GM21619 (cell line): ENCODE measurements around the gene SAYSD1.

Experiments used
- ATAC-seq: cut with Tn5 transposase; IDR thresholded peaks from one replicate; pipeline ENCODE4 v1.9.1; 2021; ENCODE audit not compliant: unreplicated experiment

Gene SAYSD1

DNA sequence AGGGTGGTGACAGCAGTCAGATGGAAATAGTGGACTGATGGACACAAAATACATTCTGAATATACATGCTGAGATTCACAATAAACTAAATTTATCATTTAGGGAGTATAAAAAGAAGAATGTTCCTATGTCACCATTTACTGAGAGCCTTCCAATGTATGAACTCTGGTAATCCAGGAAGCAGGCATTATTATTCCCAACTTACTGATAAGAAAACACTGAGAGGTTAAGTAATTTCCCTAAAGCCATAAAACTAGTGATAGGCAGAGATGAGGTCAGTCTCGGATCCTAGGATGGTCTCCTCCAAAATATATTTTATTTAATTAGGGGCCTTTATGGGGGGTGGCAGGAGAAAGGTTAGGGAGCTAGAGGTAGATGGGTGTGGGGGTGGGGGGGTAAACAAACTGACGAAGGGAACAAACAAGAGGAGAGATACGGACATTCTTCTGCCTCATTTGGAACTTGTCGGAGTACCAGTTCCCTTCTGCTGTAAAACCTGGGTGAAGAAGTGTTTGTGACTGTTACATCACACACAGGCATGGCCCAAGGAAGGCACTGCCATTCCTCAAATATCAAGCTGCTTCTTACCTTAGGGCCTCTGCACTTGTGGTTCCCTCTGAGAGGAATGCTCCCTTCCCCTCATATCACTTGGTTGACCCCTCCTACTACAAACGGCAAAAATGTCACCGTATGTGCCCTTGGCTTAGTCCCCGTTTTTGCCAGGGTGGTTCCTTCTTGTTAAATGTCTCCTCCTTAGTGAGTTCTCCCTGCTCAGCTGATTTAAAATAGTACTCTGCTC is 6.7 kb downstream of the SAYSD1 start:
- no peak for ATAC-seq

DNA sequence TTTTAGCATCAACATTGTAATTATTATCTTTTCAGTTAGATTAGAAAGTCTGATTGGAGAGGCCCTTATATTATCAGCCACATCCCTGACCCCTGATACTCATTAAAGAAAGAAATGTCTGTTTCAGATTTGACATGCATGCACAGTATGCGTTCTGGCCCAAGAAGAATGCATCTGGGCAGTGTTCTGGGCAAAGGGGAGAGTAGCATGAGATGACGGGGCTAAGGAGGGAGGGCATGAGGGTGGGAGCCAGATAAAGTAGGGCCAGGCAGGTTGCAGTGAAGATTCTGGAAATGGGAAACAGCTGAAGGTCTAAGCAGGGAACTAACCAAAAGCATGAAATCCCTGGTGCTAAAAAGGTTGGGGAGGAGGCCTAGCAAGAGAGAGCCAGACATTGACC is 7.3 kb downstream of the SAYSD1 start:
- ATAC-seq, result no peak

DNA sequence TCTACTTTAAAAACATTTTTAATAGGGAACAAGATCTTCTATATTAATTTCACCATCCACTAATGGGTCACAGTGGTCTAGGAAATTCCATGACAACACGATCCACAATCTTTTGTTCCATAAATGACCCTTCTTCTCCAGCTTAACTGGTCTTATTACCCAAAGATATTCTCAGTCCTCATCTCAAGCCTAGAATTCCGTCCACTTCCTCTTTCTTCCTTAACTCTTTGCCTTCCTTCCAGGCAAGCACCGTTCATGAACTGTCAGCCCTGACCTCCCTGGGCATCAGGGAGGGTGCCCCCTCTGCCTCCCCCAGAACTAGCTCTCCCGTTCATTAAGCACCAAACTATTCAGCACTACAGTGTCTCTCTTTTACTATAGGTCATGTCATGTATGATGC is 8.0 kb downstream of the SAYSD1 start:
- ATAC-seq, result no peak

DNA sequence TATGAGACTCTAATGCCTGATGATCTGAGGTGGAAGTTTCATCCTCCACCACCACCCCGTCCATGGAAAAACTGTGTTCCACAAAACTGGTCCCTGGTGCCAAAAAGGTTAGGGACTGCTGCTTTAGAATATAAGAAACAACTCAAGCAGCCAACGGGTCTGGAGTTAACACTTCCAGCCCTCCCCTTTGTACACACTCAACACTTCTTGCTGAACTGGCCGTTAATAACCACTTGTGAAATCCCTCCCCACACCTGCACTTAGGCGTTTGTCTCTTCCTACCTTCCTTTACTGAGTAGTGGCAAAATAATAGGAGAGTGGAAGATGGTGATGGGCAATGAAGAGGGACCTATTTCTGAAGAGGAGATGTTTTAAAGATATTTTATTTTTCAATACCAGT is 10.5 kb downstream of the SAYSD1 start:
- ATAC-seq, result no peak

DNA sequence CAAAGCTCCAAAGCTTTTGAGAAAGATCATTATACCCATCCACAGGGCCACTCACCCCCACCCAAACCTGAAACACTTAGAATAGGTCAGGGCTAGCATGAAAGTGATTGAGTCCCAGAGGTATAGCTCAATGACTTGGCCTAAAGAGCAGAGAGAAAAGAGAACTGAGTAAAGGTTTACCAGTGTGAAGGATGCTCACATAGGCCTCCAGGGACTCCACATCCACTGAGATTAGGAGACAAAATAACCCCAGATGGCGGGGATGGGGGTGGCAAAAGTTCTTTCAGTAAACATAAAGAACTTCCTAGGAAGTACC is 12.2 kb downstream of the SAYSD1 start:
- peak; percentile 89 for ATAC-seq

DNA sequence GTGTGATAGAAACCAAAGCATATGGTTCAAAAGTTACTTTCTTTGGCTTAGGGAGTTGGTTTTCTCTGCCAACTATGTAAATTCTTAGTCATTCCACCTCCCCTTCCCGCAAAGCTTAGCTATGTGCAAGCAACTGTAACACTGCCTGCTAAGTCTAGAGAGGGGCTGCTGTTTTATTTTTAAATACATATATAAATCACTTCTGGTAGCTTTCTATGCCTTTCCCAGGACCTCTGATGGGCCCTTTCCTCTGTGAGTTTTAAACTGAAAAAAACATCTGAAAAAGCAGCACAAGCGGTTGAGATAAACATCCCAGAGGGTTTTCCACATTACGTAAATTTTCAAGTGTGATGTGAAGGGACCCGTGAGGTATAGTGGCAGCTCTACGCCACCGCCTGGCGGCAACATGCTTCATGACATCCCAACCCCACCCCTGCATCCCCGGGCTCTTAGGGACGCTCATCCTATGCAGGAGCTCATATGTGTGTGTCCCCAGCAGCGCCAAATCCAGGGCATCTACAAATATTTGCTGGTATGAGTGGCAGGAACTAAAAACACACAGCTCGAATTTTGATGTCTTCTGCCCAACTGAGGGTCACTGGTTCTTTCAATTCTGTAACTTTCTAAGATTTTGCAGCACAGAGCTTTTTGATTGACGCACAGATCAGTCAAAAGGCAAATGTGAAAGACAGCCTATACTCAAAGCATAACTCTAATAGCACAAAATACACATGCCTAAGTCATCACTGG is 12.7 kb downstream of the SAYSD1 start:
- peak; percentile 48 for ATAC-seq

DNA sequence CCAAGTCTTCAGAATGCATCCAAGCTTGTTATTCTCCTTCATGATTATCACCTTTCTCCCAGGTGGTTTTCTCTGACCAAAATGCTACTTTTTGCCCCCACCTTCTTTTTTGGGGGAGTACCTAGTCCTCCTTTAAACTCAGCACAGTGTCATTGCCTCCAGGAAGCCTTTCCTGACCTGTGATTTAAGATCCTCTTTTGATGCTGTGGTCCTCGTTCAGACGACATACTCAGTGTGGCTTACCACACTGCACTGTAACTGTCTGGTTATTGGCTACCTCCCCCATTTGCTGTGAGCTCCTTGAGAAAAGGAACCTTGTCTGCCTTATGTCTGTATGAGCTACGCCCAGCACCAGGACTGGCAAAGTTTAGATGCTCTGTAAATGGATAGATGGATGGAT is 14.6 kb downstream of the SAYSD1 start:
- no peak for ATAC-seq

DNA sequence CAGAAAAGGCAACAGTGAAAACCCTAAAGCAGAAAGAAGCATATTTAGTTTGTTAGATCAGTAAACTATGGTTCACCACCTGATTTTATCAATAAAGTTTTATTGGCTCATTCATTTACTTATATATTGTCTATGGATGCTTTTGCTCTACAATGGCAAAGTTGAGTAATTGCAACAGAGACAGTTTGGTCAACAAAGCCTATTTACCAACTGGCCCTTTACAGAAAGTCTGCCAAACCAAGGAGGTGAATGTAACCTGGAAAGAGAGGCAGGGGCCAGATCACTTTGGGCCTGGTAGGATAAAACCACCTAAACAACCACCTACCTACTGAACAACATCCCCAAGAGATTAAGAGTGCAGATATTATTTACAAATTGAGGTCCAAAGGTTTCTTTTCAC is 19.4 kb downstream of the SAYSD1 start:
- no peak for ATAC-seq

DNA sequence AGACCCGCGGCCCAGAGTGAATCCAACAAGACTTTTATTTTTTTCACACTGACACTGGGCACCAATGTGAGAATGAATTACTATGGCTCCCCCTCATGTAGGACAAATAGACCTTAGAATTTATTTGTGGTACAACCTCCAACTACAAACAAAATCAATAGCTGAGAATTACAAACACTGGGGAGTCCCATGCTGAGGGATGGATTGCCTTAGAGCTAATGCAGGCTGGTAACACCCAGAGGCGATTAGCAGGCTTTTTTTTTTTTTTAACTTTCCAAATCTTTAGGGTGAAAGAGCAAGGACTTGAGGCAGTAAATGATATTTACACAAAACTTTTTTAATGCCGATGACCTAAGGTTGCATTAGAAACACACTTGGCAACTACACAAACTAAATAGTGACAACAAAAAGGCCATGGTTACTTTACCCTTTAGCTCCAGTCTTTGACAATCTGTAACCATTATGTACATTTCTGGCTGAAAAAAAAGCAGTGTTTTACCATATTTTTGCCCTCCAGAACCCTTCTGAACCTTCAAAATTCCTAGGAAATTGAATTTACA is 21.8 kb downstream of the SAYSD1 start:
- no peak for ATAC-seq

DNA sequence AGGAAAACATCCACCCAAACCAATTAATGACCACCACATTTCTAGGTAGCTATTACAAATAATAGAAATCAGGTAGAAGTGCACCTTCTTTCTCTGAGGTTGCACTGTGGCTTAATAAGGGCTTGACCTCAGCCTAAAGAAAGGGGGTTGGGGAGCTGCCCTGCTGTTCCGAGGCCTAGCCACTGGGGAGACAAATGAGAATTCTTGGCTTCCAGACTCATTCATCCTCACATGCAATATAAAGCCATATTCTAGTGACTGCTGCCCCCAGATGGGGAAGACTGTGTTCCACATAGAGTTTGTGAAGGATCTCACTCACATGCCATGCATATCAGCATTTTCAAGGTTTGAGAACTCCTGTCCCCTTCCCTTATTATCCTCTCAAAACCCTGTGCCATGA is 22.9 kb downstream of the SAYSD1 start:
- ATAC-seq, result no peak

DNA sequence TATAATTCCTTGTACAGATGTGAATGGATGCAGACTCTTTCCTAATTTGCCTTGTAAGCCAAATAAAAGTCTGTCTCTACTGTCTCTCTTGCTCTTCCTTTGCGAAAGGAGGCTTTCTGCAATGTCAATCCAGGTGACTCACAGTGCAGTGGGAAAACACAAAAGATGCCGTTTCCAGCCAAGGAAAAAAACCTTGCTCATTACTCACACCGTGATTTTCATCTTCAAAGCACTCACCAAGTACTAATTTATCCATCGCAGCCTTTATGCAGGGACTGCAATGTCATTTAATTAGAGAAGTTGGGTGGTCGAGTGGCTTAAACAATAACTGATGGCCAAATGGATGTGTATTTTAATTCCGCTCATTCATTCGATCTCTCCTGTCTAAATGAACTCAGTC is 23.8 kb downstream of the SAYSD1 start:
- no peak for ATAC-seq

DNA sequence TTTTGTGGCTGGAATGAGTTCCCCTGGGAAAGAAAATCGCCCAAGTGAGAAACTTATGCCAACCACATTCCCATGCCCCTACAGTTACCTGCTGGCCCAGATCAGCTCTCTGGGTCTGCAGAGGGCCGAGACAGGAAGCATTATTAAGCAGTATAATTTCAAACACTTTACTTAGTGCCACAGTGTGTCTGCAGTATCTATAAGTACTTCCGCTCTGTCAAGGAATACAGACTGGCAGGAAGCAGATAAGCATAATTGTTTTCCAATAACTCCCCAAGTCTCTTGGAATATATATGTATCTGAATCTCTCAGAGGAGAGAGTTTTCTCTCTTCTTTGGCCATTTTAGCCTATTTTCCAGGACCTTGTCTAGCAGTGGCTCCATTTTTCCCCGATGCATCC is 24.9 kb downstream of the SAYSD1 start:
- ATAC-seq, result no peak

DNA sequence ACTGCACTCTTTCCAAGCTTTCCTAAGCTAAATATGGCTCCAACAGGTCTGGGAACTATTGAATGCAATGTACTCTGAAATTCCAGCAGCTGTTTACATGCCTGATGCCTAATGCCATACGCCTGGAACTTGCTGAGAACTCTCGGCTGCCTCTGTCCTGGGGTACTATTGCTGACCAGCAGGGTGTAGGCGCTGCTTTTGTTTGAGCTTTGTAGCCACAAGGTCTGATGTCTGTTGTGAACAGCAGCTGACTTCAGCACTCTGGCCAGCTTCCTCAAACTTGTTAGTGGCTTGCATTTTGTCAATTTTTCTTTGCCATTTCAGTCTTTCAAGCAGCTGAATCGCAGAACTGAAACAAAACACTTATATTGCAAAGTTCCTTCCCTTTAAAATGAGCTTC is 26.7 kb downstream of the SAYSD1 start:
- no peak for ATAC-seq

DNA sequence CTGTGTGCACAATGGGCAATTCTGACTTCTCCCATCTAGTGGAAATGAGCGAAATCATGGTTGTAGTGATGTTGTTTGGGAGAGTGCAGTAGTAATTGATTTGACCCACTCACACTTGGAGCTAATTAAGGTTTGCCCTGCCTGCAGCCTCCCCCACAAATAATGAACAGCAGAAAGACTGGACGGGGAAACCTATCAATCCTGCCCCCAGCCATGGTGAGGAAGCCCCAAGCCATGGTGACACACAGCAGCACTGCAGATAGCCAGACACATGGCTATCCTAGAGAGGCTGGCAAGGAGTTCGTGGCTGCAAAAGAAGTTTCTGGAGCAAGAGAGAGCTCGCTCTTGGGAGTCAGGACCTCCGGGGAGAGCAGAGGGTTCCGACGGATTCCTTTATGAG is 27.8 kb downstream of the SAYSD1 start:
- ATAC-seq, result no peak

DNA sequence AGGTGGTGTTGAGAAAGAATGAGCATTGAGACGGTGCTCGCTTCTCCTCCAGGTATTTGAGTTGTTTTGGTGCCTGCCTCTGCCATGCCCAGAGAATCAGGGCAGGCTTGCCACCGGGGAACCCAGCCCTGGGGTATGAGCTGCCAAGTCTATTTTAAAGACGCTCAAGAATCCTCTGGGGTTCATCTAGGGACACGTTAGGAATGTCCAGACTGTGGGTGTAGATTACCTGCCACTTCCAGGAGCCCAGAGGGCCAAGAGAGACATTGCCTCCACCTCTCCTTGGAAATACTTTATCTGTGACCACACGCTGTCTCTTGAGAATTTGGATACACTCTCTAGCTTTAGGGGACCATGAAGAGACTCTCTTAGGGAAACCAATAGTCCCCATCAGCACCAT is 28.3 kb downstream of the SAYSD1 start:
- ATAC-seq, result no peak

DNA sequence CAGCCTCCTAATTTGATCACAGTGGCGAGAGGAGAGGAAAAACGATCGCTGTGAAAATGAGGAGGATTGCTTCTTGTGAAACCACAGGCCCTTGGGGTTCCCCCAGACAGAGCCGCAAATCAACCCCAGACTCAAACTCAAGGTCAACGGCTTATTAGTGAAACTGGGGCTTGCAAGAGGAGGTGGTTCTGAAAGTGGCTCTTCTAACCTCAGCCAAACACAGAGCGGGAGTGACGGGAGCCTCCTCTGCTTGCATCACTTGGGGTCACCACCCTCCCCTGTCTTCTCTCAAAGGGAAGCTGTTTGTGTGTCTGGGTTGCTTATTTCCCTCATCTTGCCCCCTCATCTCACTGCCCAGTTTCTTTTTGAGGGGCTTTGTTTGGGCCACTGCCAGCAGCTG is 28.7 kb downstream of the SAYSD1 start:
- peak; percentile 85 for ATAC-seq

DNA sequence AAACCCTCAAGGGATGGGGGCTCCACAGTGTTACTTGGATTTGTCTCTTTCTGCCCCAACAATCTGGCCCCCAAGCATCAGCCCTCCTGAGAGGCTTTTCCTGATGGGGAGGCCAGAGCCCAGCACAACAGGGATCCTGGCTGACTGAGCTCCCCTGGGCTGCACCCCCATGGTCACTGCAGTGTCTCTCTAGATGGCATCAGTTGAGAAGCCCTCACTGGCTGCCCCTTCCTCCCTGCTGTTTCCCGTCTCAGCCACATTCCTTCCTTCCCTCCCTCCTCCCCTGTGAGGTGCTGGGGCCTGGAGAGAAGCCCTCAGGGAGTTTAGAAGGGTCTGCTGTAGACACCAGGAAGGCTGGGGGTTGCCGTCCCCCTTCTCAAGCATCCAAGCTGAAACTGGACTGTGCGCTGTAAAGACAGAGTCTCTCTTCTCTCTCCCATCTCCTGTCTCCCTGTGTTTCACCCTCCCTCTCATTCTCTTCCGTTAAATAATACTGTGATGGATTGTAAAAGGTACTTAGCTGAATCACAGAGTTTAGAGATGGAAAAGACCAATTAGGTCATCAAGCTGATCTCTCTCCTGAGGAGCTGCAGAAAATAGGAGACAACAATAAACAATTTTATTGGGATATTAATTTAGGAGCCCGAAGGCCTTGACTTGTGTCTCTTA is 29.7 kb downstream of the SAYSD1 start:
- no peak for ATAC-seq

DNA sequence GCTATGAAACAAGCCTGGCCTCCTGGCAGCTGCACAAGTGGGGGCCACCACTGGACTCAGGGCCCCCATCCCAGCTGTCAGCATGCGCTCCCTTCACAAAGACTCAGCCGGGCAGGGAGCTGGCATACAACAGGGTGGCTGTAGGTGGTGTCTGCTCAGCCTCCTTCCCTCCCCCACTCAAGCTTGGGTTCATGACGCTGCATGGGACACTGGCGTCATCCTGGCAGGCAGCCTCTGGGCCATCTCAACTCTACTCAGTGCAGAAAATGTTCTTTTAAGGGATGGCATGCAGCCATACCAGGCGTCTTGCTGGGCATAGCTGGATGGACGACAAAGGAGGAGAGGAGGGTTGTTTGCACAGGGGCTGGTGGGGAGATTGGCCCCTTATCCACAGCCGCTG is 30.5 kb downstream of the SAYSD1 start:
- no peak for ATAC-seq

DNA sequence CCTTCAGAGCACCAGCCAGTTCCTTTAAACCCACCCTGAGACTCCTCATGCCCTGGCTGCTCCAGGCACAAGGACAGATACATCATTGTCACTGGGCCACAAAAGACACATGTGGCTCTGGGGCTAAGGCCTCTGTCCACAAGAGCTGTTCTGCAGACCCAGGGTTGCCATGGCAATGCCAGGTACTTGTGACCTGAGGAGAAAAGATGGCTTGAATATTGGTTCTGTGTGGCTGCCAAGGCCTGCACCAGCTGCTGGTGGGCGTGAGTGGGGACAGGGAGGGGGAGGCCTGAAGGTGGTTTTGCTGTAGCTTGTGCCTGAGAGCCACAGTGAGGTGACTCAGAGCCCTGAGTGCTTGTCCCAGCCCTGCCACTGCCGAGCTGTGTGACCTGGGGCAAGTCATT is 31.8 kb downstream of the SAYSD1 start:
- ATAC-seq, result no peak

DNA sequence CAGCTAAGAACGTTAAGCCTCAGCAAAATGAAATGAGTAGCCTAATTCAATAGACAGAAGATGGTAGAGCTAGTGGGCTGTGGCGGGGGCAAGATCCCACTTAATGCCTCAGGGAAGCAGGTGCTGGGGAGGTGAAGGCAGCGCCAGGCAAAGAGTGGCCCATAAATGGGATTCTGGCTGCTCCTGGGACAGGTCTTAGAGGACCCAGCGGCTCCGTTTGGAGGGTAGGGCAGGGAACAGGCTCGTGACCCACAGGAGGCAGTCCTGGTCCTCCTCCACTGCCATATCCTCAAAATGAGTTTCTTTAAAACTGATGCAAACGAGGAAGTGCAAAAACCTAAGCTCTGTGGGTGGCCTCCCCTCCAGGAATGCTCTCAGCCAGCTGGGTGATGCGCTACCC is 32.7 kb downstream of the SAYSD1 start:
- ATAC-seq, result no peak

DNA sequence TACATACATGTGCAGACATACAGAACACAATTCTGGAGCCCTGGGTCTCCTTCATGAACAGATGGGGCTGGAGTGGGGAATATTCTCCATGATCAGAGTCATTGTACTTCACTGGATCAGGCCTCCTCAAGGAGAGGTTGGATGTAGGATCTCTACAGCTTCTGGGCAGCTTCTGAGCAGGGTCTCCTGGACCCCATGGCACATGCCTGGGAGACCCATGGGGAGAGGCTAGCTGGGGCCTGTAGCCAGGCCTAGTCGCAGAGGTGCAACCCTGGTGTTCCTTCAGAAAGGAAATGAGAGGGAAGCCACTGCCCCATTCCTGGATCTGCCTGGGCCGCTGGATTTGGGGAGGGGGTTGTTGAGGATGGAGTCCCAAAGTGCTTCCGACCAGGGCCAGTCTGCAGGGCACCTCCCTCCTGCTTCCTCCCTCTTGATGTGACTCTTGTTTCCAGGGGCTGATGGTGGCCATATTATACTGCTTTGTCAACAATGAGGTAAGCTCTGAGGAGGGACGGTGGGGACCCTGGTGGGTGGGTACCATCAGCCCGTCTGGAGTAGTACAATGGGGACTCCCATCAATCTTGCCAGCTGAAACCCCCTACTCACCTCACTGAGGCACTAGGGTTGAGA is 34.6 kb downstream of the SAYSD1 start:
- no peak for ATAC-seq
